SU-DHL-6 (cell line): ENCODE measurements around the gene RHOXF2.
"Not testable (repeated sequence)": the region's sequence is repeated elsewhere in the genome, so short reads cannot be mapped to it uniquely, and the experiment has no call there.

Experiments
- H2AFZ ChIP-seq: fragments of 200-600 bp; sonication (generic); 2 replicates; pipeline ENCODE4 v1.6.1; 2014; ENCODE audit warnings: low read depth, mild to moderate bottlenecking, moderate library complexity, mixed read lengths, antibody characterized with exemption, low read length; ENCODE audit not compliant: severe bottlenecking
- H3F3A ChIP-seq: fragments of 200-600 bp; shearing (Covaris generic); 2 replicates; pipeline ENCODE4 v1.6.0; 2016; ENCODE audit warnings: antibody characterized with exemption, mild to moderate bottlenecking; ENCODE audit not compliant: insufficient read depth
- H3K27ac ChIP-seq: fragments of 200-600 bp; sonication (generic); 2 replicates; pipeline ENCODE4 v1.5.1; 2016; ENCODE audit warnings: low read depth, mild to moderate bottlenecking, low read length, moderate library complexity, mixed read lengths
- H3K27me3 ChIP-seq: fragments of 200-600 bp; sonication (generic), shearing (Covaris generic); 2 replicates; pipeline ENCODE4 v1.6.0; 2014; ENCODE audit warnings: mild to moderate bottlenecking, low read length
- H3K36me3 ChIP-seq: fragments of 200-600 bp; sonication (generic); 2 replicates; pipeline ENCODE4 v1.6.1; 2014; ENCODE audit warnings: mild to moderate bottlenecking, low read length, mixed read lengths
- H3K4me2 ChIP-seq: fragments of 300-600, 200-600 bp; shearing (Covaris generic), sonication (generic); 2 replicates; pipeline ENCODE4 v1.6.0; 2014; ENCODE audit warnings: low read length, low read depth, mild to moderate bottlenecking; ENCODE audit not compliant: poor library complexity, severe bottlenecking
- H3K4me3 ChIP-seq: fragments of 200-600 bp; sonication (generic); 2 replicates; pipeline ENCODE4 v1.5.1; 2014; ENCODE audit warnings: antibody characterized with exemption, low read length, mild to moderate bottlenecking, mixed read lengths; ENCODE audit not compliant: insufficient read depth, poor library complexity, severe bottlenecking
- H3K79me2 ChIP-seq: fragments of 200-600 bp; sonication (generic); 2 replicates; pipeline ENCODE4 v1.6.1; 2014; ENCODE audit warnings: mild to moderate bottlenecking, low read length, moderate library complexity; ENCODE audit not compliant: insufficient read depth
- H3K9ac ChIP-seq: fragments of 200-600 bp; sonication (generic); 2 replicates; pipeline ENCODE4 v1.7.0; 2014; ENCODE audit warnings: mild to moderate bottlenecking, low read length
- H3K9me2 ChIP-seq: fragments of 200-600 bp; sonication (generic); replicated peaks from 2 replicates; pipeline ENCODE4 v1.6.1; 2014; ENCODE audit warnings: low read length; ENCODE audit not compliant: insufficient read depth
- H3K9me3 ChIP-seq: fragments of 200-600 bp; sonication (generic); 2 replicates; pipeline ENCODE4 v1.6.1; 2014; ENCODE audit warnings: low read length, mixed read lengths; ENCODE audit not compliant: insufficient read depth
- H4K20me1 ChIP-seq: fragments of 200-600 bp; sonication (generic); 2 replicates; pipeline ENCODE4 v1.6.1; 2014; ENCODE audit warnings: low read depth, mild to moderate bottlenecking, antibody characterized with exemption, low read length, moderate library complexity, mixed read lengths
- CTCF ChIP-seq: fragments of 200-600 bp; sonication (generic); IDR thresholded peaks from one replicate; pipeline ENCODE4 v1.5.1; 2017; ENCODE audit warnings: antibody characterized with exemption, mild to moderate bottlenecking, low read length, moderate library complexity; ENCODE audit not compliant: insufficient read depth, poor library complexity, severe bottlenecking
- EZH2phosphoT487 ChIP-seq: fragments of 200-600 bp; sonication (generic), shearing (Covaris generic); conservative IDR thresholded peaks from 2 replicates; pipeline ENCODE4 v1.6.1; 2018; ENCODE audit warnings: mild to moderate bottlenecking, antibody characterized with exemption, low read length, moderate library complexity, mixed read lengths

The RHOXF2 gene

GRCh38 chrX:120144178-120144844 lies 14.1 kb upstream of the RHOXF2 start:
- Histone ChIP-seq H3K4me3 (no peak overlapping the region), H3K9me2 (no peaks in the 10 kb centered on the region), H3K27ac (no peak overlapping the region), H3K4me2 (no peak overlapping the region), H3K9ac (no peak overlapping the region), H2AFZ (no peak overlapping the region), H4K20me1 (no peaks in the 10 kb centered on the region), H3K9me3 (0 out of 2 replicates have a peak, but pooled peaks cover 3% of the 10 kb centered on the region), H3K79me2 (no peaks in the 10 kb centered on the region), H3K27me3 (no peaks in the 10 kb centered on the region), H3F3A (no peaks in the 10 kb centered on the region), H3K36me3 (no peaks in the 10 kb centered on the region)
- TF ChIP-seq EZH2phosphoT487 (no peak), CTCF (no peak)

DNA sequence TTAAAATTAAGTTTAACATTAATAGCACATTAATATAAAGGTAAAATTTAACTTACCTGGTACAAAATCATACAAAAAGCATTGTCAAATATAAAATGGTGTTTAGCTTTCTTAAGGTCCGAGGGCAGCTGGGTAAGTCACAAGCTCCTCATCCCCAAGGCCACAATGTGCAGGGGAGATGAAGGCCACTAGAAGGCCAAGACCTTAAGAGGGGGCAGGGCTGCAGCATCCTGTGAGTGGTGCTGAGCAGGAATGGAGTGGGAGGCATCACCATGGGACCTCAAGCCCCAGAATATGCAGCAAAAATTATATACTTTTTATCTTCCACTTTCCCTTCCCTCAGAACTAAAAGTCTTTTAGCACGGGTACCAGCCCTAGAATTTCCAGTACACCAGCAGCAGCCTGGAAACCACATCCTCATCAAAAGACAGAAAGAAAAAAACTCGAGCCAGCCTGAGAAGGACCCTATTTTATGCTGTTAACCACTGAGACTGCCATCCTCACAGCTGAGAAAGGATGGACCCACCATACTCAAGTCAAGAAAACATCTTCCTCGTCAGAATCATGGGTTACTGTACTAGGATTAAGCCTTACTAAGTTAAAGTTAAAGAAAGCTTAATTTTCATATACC lies 13.0 kb upstream of the RHOXF2 start:
- Histone ChIP-seq H3K9ac (no peak overlapping the region), H3K79me2 (no peaks in the 10 kb centered on the region), H2AFZ (no peak overlapping the region), H3K9me2 (no peaks in the 10 kb centered on the region), H3K27me3 (no peaks in the 10 kb centered on the region), H3K36me3 (no peaks in the 10 kb centered on the region), H3K9me3 (0 out of 2 replicates have a peak, but pooled peaks cover 3% of the 10 kb centered on the region), H3K4me3 (no peak overlapping the region), H3K4me2 (no peak overlapping the region), H3F3A (no peaks in the 10 kb centered on the region), H3K27ac (no peak overlapping the region), H4K20me1 (no peaks in the 10 kb centered on the region)
- TF ChIP-seq EZH2phosphoT487 (no peak), CTCF (no peak)

DNA sequence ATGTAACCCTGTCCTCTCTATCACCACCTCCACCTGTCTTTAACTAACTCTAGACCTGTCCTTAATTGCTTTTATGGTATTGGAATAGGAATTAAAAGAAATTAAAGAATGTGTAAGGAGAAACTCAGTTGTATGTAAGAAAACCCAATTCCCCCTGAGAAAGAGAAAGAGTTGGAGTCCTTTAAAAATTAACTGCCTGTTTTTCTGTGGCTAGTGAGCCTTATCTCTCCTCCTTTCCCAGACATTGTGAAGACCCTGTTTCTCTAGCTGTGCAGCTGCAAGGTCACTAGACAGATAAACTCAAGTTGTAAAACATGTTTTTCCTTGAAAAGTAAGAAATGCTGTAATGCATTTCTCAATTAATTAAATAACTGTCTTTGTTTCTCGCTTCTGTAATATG lies 12.1 kb upstream of the RHOXF2 start:
- H3K9ac ChIP-seq, H2AFZ ChIP-seq, H3K36me3 ChIP-seq, H3K27ac ChIP-seq, H3K4me3 ChIP-seq, H3K9me2 ChIP-seq, H3K79me2 ChIP-seq, H3K9me3 ChIP-seq, H3K4me2 ChIP-seq, H3K27me3 ChIP-seq, H3F3A ChIP-seq, H4K20me1 ChIP-seq: not testable (repeated sequence)

DNA sequence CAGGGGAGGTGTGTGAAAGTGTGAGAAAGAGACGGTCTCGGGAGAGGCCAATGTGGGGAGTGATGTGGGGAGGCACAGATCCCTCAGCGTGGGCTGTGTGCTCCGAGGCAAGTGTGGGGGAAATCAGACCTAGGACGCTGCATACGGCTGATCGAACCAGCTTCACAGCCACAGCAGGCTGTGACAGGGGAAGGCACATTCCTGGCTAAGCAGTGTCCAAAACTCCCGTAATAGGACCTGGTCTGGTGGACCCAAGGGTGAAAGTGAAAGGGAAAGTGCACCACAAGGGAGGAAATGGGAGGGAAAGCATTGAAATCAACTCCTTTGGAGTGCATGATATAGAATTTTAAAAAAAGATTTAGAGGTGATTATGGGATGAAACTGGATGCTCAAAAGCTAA lies 10.9 kb upstream of the RHOXF2 start:
- H3F3A ChIP-seq, result no peaks in the 10 kb centered on the region
- H3K36me3 ChIP-seq, result no peaks in the 10 kb centered on the region
- no peaks in the 10 kb centered on the region for H4K20me1 ChIP-seq
- 0 out of 2 replicates have a peak, but pooled peaks cover 3% of the 10 kb centered on the region for H3K9me3 ChIP-seq
- H2AFZ ChIP-seq, result no peak overlapping the region
- H3K79me2 ChIP-seq, result no peaks in the 10 kb centered on the region
- H3K4me3 ChIP-seq, result no peak overlapping the region
- TF ChIP-seq EZH2phosphoT487 (no peak), CTCF (no peak)
- no peaks in the 10 kb centered on the region for H3K9me2 ChIP-seq
- no peak overlapping the region for H3K27ac ChIP-seq
- no peak overlapping the region for H3K9ac ChIP-seq
- H3K4me2 ChIP-seq, result no peak overlapping the region
- no peaks in the 10 kb centered on the region for H3K27me3 ChIP-seq

- not testable (repeated sequence) for H2AFZ ChIP-seq, H3K27ac ChIP-seq, H3K4me3 ChIP-seq, H3K36me3 ChIP-seq, H3K9ac ChIP-seq, H3K9me2 ChIP-seq, H3K79me2 ChIP-seq, H3F3A ChIP-seq, H3K27me3 ChIP-seq, H3K4me2 ChIP-seq, H4K20me1 ChIP-seq, H3K9me3 ChIP-seq
Measured at GRCh38 chrX:120150109-120150744, 8.2 kb upstream of the RHOXF2 start.
